ENCODE results near the gene SLC16A6. TPM values are rescaled to one million over a fixed set of nuclear protein-coding genes. Genes with fewer than 3 reads are reported as not detected.

SLC16A6 gene
- total RNA-seq, 6 experiments from 2014 or later, result 0.19 to 1.2 (median 0.45) TPM

GRCh38 chr17:68302066-68302564 lies 11.2 kb upstream of the SLC16A6 start:
- no peak for DNase-seq
- no peaks in the 10 kb centered on the region for H3K36me3 ChIP-seq
- 71% methylated on average over 3 of the region's 10 CpGs for WGBS (ENCODE audit: insufficient coverage, low coverage, low lambda C conversion rate, missing lambda C conversion rate)
- no peak overlapping the region for H3K4me3 ChIP-seq
- no peak overlapping the region for H3K27ac ChIP-seq
- H3K9me3 ChIP-seq, result no peaks in the 10 kb centered on the region
- ATAC-seq, result no peak
- TF ChIP-seq POLR2A (IDR thresholded peaks at IDR 0.05) (no peak), CTCF (IDR thresholded peaks at IDR 0.05) (no peak)
- no peaks in the 10 kb centered on the region for H3K27me3 ChIP-seq
- intact Hi-C loops (cut with DNase I), result no loop called here
- H3K4me1 ChIP-seq, result peaks cover 0 to 12% (median 5%) of the 10 kb centered on the region in 4 donors

- Histone ChIP-seq H3K4me3 (no peak overlapping the region), H3K4me1 (peaks cover 0 to 12% (median 5%) of the 10 kb centered on the region in 4 donors), H3K9me3 (no peaks in the 10 kb centered on the region), H3K27me3 (no peaks in the 10 kb centered on the region), H3K36me3 (no peaks in the 10 kb centered on the region), H3K27ac (no peak overlapping the region)
- 70% methylated on average over 6 of the region's 9 CpGs for WGBS (ENCODE audit: insufficient coverage, low coverage, low lambda C conversion rate, missing lambda C conversion rate)
- ATAC-seq (no peak), DNase-seq (no peak)
- TF ChIP-seq CTCF (IDR thresholded peaks at IDR 0.05) (no peak), POLR2A (IDR thresholded peaks at IDR 0.05) (no peak)
- intact Hi-C loops (cut with DNase I), result no loop called here
These were observed 10.6 kb upstream of the SLC16A6 start for GRCh38 chr17:68301438-68301959.

GRCh38 chr17:68299817-68300216 lies 8.9 kb upstream of the SLC16A6 start:
- intact Hi-C loops (cut with DNase I), result no loop called here
- no peak for DNase-seq
- peaks cover 0 to 4% (median 1%) of the 10 kb centered on the region in 4 donors for H3K4me1 ChIP-seq
- TF ChIP-seq CTCF (IDR thresholded peaks at IDR 0.05) (no peak), POLR2A (IDR thresholded peaks at IDR 0.05) (no peak)
- H3K27ac ChIP-seq, result no peak overlapping the region
- ATAC-seq, result no peak
- WGBS (ENCODE audit: insufficient coverage, low coverage, low lambda C conversion rate, missing lambda C conversion rate), result 86% methylated on average over 2 of the region's 3 CpGs
- H3K36me3 ChIP-seq, result no peaks in the 10 kb centered on the region
- H3K27me3 ChIP-seq, result no peaks in the 10 kb centered on the region
- H3K4me3 ChIP-seq, result no peak overlapping the region
- no peaks in the 10 kb centered on the region for H3K9me3 ChIP-seq

- TF ChIP-seq CTCF (IDR thresholded peaks at IDR 0.05) (no peak), POLR2A (IDR thresholded peaks at IDR 0.05) (no peak)
- Histone ChIP-seq H3K9me3 (no peaks in the 10 kb centered on the region), H3K4me3 (no peak overlapping the region), H3K27ac (no peak overlapping the region), H3K27me3 (no peaks in the 10 kb centered on the region), H3K4me1 (no peaks in the 10 kb centered on the region), H3K36me3 (no peaks in the 10 kb centered on the region)
- ATAC-seq (no peak), DNase-seq (no peak)
- intact Hi-C loops (cut with DNase I), result no loop called here
These were observed 7.7 kb upstream of the SLC16A6 start for GRCh38 chr17:68298601-68299000.

GRCh38 chr17:68297195-68297594 lies 6.3 kb upstream of the SLC16A6 start:
- TF ChIP-seq CTCF (IDR thresholded peaks at IDR 0.05) (no peak), POLR2A (IDR thresholded peaks at IDR 0.05) (no peak)
- WGBS (ENCODE audit: insufficient coverage, low coverage, low lambda C conversion rate, missing lambda C conversion rate), result 60% methylated on average over 4 of the region's 4 CpGs
- ATAC-seq, result peak in 2 of 4 donors; percentile 38 to 56
- Histone ChIP-seq H3K9me3 (no peaks in the 10 kb centered on the region), H3K27me3 (peaks cover 0 to 7% of the 10 kb centered on the region in 2 donors), H3K36me3 (no peaks in the 10 kb centered on the region), H3K4me1 (no peaks in the 10 kb centered on the region), H3K4me3 (no peak overlapping the region), H3K27ac (no peak overlapping the region)
- DNase-seq, result no peak
- intact Hi-C loops (cut with DNase I), result no loop called here
